ENCODE data around the gene NAALAD2.
A peak's percentile ranks its signal among the peaks of the same experiment; 100 is the strongest.
"Not testable (repeated sequence)": the region's sequence is repeated elsewhere in the genome, so short reads cannot be mapped to it uniquely, and the experiment has no call there.

The NAALAD2 gene

DNA sequence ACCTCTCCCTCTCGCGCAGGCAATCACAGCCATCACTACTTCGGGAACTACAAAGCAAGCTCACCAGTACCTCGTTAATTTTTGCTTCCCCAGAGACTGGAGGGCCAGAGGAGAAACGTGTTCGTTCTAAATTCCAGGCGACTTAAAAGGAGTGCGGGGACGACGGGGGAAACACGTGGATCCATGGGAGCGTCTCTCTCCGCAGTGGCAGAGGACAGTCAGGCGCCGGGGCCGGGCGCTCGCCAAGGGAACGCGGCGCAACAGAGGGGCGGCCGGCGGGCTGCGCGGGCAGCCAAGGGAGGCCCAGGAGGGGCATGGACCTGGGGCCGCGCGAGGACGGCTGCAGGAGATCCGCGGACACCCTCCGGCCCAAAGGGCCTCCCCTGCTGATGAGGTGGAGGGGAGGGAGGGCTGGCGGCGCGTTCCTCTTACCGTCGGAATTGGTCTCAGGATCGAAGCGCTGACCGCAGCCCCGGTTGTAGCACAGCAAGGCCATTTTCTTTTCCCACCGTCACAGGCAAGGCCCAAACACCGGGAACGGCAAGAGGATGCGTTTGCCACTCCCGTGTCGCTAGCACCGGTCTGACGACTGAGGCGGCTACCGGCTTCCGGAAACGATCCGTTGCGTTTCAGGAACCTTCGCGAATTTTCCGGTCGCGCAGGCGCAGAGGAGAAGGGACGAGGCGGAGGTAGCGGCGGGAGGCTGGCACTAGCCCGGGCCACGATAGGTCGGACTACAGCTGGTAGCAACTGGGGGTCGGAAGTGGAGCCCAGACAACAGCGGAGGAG is 88.2 kb downstream of the NAALAD2 start, which contains the start of gene CHORDC1:
Gene CHORDC1 (minus strand): TSS at position 591 of the 789 bp plus-strand sequence. CDS start 95 bp downstream, at position 496.
- peak; percentile 100 for FAIRE-seq
- DNase-seq (ENCODE audit: insufficient read length): peak; percentile 68
- peak; percentile 92 for TF ChIP-seq POLR2A (IDR thresholded peaks at IDR 0.05; ENCODE audit: low read depth, low read length)
- peak; percentile 91; the same call in 1 of the 2 replicates for TF ChIP-seq POLR2AphosphoS5 (IDR thresholded peaks at IDR 0.05; ENCODE audit: low read depth, low read length)
- peak; percentile 65; the same call in 1 of the 2 replicates for TF ChIP-seq TAF1 (IDR thresholded peaks at IDR 0.05; ENCODE audit: borderline replicate concordance, low read depth, low read length)

DNA sequence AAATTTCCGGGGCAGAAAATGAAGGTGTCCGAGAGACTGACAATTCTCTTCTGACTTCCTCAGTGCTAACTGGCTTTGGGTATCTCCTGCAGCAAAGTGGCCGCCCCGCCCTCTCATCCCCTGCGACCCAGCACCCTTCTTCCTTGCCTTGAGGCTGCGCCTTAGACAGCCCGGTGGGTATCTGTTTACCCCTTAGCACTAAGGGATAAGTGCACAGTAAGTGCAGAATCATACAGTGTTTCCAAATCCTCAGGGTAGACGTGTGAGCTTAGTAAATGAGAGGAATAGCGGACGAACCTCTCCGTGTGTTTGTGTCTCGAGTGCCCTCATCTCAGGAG is 88.8 kb downstream of the NAALAD2 start:
- DNase-seq (ENCODE audit: insufficient read length) (no peak), FAIRE-seq (no peak)
- TF ChIP-seq POLR2A (IDR thresholded peaks at IDR 0.05; ENCODE audit: low read depth, low read length): no peak
- no peak for TF ChIP-seq TAF1 (IDR thresholded peaks at IDR 0.05; ENCODE audit: borderline replicate concordance, low read depth, low read length)
- no peak for TF ChIP-seq POLR2AphosphoS5 (IDR thresholded peaks at IDR 0.05; ENCODE audit: low read depth, low read length)

DNA sequence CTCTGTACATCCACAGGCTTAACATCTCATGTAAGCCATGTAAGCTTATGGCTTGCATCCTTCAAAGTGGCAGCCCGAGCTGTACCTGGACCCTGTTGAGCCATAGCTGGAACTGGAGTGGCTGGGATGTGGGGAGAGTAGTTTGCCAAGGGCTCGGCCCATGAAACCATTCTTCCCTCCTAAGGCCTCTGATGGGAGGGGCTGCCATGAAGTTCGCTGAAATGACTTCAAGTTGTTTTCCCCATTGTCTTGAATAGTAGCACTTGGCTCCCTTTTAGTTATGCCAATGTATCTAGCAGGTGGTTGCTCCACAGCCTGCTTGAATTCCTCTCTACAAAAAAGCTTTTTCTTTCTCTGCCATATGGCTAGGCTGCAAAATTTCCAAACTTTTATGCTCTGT is 93.6 kb downstream of the NAALAD2 start:
- FAIRE-seq: no peak
- no peak for DNase-seq (ENCODE audit: insufficient read length)
- TF ChIP-seq TAF1 (IDR thresholded peaks at IDR 0.05; ENCODE audit: borderline replicate concordance, low read depth, low read length): no peak
- TF ChIP-seq POLR2A (IDR thresholded peaks at IDR 0.05; ENCODE audit: low read depth, low read length): no peak
- no peak for TF ChIP-seq POLR2AphosphoS5 (IDR thresholded peaks at IDR 0.05; ENCODE audit: low read depth, low read length)

DNA sequence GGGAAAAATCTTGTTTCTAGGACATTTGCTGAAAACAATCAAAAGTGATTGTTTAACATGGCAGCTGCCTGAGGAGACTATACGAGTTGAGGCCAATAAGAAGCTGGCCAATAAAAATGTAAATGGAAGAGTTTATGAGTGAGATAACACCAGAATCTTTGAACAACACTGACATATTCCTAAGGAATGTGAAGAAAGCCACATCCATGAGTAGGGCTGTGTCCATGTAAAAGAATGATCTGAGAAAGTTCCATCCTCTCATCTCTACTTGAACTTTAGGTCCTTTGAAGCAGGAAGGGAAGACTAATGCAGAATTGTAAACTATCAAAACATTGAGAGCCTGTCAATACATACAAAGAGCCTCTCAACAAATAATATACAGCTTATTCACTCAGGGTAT is 95.3 kb downstream of the NAALAD2 start:
- no peak for DNase-seq (ENCODE audit: insufficient read length)

DNA sequence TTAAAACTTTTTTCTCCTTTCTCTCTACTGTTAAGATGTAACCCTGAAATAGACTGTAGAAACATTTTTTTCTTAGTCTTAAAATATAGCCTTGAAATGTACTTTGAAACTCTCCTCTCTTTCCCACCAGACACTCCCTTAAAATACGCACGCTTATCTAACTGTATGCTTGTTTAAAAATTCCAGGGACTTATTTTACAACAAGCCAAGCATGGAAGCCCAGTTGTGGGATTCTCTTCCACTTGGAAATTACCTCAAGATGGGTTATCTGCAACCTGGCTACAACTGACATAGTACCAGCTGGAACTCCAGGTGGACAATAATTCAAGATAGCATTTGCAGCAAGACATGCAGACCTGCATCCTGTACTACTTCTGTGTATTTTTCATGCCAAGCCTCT is 100.5 kb downstream of the NAALAD2 start:
- TF ChIP-seq POLR2AphosphoS5 (IDR thresholded peaks at IDR 0.05; ENCODE audit: low read depth, low read length): no peak
- TF ChIP-seq TAF1 (IDR thresholded peaks at IDR 0.05; ENCODE audit: borderline replicate concordance, low read depth, low read length): no peak
- TF ChIP-seq POLR2A (IDR thresholded peaks at IDR 0.05; ENCODE audit: low read depth, low read length): no peak
- DNase-seq (ENCODE audit: insufficient read length): no peak

More for the DNA sequence above, 95.3 kb downstream of the NAALAD2 start:
- FAIRE-seq: no peak
- TF ChIP-seq POLR2A (IDR thresholded peaks at IDR 0.05; ENCODE audit: low read depth, low read length) (no peak), TAF1 (IDR thresholded peaks at IDR 0.05; ENCODE audit: borderline replicate concordance, low read depth, low read length) (no peak), POLR2AphosphoS5 (IDR thresholded peaks at IDR 0.05; ENCODE audit: low read depth, low read length) (no peak)

DNA sequence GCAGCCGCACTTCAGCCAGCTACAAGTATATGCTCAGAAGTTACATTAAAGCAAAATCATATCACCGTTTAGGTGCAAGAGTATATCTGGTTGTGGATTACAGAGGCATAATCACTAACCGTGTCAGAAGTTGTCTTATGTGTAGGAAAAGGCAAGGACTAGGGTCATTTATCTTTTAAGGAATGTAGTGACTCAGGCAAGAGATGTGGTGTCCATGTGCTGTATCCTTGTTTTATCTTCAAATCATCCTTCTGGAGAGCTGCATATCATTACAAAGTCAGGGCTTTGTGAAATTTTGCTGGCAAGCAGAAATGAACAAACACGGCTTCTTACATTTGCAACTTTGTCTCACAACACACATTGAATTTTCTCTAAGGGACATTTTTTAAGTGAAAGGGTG is 101.1 kb downstream of the NAALAD2 start:
- DNase-seq (ENCODE audit: insufficient read length) (no peak), FAIRE-seq (no peak)
- TF ChIP-seq POLR2AphosphoS5 (IDR thresholded peaks at IDR 0.05; ENCODE audit: low read depth, low read length): no peak
- TF ChIP-seq POLR2A (IDR thresholded peaks at IDR 0.05; ENCODE audit: low read depth, low read length): no peak
- TF ChIP-seq TAF1 (IDR thresholded peaks at IDR 0.05; ENCODE audit: borderline replicate concordance, low read depth, low read length): no peak

More for the DNA sequence above, 100.5 kb downstream of the NAALAD2 start:
- no peak for FAIRE-seq

DNA sequence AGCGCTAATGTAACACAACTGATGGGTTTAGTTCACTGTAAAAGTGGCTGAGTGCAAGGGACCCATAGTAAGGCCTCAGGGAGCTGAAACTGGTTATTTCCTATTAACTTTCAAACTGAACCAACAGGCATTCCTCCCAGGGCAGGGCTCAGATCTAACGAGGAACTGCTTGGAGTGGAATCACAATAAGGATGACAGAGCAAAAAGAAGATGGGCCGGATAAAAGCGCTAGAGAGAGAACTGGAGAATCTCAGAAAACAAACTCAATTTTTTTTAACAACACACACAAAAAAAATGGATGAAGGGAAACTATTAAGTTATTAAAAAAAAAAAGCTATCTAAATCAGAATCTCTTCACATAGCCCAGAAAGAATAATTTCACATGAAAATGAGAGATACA is 102.5 kb downstream of the NAALAD2 start:
- DNase-seq (ENCODE audit: insufficient read length) (no peak), FAIRE-seq (no peak)
- TF ChIP-seq POLR2AphosphoS5 (IDR thresholded peaks at IDR 0.05; ENCODE audit: low read depth, low read length) (no peak), TAF1 (IDR thresholded peaks at IDR 0.05; ENCODE audit: borderline replicate concordance, low read depth, low read length) (no peak), POLR2A (IDR thresholded peaks at IDR 0.05; ENCODE audit: low read depth, low read length) (no peak)

DNA sequence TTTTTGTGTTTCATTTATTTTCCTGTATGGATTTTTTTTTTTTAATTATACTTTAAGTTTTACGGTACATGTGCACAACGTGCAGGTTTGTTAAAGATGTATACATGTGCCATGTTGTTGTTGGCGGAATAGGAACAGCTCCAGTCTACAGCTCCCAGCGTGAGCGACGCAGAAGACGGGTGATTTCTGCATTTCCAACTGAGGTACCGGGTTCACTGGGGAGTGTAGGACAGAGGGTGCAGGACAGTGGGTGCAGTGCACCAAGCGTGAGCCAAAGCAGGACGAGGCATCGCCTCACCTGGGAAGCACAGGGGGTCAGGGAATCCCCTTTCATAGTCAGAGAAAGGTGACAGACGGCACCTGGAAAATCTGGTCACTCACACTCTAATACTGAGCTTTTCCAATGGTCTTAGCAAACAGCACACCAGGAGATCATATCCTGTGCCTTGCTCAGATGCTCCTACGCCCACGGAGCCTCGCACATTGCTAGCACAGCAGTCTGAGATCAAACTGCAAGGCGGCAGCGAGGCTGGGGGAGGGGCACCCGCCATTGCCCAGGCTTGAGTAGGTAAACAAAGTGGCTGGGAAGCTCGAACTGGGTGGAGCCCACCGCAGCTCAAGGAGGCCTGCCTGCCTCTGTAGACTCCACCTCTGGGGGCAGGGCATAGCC is 105.6 kb downstream of the NAALAD2 start:
- not testable (repeated sequence) for DNase-seq (ENCODE audit: insufficient read length); FAIRE-seq

DNA sequence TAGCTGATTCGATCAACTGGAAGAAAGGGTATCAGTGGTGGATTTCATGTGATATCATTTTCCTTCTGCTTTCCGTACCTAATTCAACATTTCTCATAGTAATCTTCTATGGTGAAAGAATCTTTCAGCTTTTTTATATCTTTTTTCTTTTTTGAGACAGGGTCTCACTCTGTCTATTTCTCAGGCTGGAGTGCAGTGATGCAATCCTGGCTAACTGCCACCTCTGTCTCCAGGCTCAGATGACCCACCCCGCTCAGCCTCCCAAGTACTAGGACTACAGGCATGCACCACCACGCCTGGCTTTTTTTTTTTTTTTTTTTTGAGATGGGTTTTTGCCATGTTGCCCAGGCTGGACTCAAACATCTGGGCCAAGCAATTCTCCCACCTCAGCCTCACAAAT is 107.0 kb downstream of the NAALAD2 start:
- no peak for TF ChIP-seq POLR2A (IDR thresholded peaks at IDR 0.05; ENCODE audit: low read depth, low read length)
- TF ChIP-seq TAF1 (IDR thresholded peaks at IDR 0.05; ENCODE audit: borderline replicate concordance, low read depth, low read length): no peak
- no peak for TF ChIP-seq POLR2AphosphoS5 (IDR thresholded peaks at IDR 0.05; ENCODE audit: low read depth, low read length)
- no peak for DNase-seq (ENCODE audit: insufficient read length)
- FAIRE-seq: no peak

All from GM12892 (cell line).